NCI-H2107 treated with DMSO at 0.1 percent for 48 hours (cell line): ENCODE data around the gene ANKRD17.
A peak's percentile ranks its signal among the peaks of the same experiment; 100 is the strongest.

Source experiments
- DNase-seq: peaks from one replicate; lab custom pipeline; 2025; ENCODE audit not compliant: unreplicated experiment; lab: John Stamatoyannopoulos, UW

The ANKRD17 gene

DNA sequence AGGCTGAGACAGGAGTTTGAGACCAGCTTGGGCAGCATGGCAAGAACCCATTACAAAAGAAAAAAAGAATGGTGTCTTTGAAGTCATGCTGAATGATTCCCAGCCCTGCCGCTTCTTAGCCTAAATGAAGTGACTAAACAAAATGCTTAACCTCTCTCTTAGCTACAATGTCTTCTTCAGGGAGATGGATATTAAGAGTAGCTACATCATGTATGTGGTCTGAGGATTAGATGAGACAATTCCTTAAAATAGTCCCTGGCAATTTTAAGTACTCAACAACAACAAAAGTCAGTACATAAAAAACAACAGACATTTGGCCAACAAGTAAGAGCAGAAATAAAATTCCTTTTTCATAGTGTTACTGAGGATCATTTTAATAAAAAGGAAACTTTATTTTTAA, 124.8 kb downstream of the ANKRD17 start:
- no peak for DNase-seq

GRCh38 chr4:73131281-73131680, 127.3 kb downstream of the ANKRD17 start:
- no peak for DNase-seq

GRCh38 chr4:73129319-73129718, 129.3 kb downstream of the ANKRD17 start:
- DNase-seq, result no peak

DNA sequence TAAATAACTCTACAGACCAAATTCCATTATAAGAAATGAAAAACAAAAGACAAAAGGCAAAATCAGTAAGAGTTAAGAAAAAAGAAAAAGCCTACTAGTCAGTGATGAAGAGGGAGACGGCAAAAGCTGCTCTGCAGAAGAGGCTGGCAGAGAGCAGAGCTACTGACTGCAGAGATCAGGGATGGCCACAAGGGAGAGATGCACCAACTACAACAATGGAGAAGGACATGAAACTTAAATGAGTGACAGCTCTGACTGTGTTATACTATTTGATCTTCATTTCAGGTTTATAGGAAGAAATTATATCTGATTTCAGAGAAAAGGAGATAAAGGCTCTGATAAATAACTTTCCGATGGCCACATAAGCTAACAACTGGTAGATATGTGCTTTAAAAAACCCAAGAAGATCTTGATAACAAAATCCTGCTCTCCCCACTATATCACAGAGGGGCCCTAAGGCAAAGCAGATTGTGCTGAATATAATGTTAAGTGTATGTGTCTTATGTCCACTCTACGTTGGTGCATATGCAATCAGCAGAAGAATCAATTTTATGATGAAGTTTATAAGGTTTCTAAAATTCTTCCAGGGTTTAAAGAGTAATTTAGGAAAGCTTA, 130.7 kb downstream of the ANKRD17 start:
- no peak for DNase-seq

DNA sequence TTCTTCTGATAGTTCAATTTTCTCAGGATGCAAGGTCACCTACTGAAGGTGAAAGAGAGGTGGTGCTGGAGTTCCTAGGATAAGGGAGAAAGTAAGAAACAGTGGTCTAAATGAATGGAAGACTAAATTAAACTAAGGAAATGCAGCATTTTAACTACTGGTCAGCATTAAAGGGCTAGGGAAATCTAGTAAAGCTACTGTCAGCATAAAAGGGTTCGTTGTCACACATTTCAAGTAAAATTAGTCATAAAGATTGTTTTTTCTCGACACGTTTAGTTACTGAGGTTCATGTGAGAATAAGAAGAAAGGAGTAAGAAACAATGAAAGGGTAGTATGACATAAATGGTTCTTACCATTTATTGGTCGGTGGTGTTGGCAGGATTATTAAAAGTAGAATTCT, 149.1 kb downstream of the ANKRD17 start:
- no peak for DNase-seq

DNA sequence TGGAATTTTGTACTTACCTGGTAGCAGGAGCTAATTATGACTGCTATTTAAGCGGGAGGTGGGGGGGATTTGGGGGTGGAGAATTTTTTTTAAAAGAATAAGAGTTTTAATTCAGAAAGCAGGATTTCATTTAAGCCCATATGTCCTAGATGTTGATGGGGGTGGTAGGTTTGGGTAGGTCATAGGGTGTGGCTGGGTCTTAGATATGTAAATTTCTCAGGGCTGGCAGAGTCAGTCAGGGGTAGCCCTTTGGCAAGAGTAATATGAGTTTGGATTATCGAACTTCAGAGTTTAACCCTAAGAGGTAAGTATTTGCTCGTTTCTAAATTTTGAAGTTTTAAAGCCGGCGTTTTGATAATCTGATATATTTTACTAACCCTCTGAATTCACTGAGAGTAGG, 153.9 kb downstream of the ANKRD17 start:
- DNase-seq, result no peak

- DNase-seq, result no peak
These were observed 154.6 kb downstream of the ANKRD17 start for GRCh38 chr4:73103799-73104503.

DNA sequence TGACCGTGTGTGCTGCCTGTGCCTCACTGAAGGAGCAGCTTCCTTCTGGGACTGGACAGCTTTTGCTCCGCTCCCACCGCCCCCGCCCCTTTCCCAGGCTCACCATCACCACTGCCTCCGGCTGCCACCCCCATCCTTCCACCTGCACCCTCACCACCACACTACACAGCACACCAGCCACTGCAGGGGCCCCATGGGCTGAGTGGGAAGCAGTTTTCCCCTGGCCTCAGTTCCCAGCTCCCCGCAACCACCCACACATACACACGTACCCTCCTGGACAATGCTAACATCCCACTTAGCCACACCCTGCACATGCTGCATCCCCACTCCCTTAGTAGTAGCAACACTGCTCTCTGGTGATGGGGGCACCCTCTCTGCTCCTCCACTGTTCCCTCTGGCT, 159.5 kb downstream of the ANKRD17 start:
- no peak for DNase-seq

- no peak for DNase-seq
These were observed 159.9 kb downstream of the ANKRD17 start for GRCh38 chr4:73098713-73099112.

DNA sequence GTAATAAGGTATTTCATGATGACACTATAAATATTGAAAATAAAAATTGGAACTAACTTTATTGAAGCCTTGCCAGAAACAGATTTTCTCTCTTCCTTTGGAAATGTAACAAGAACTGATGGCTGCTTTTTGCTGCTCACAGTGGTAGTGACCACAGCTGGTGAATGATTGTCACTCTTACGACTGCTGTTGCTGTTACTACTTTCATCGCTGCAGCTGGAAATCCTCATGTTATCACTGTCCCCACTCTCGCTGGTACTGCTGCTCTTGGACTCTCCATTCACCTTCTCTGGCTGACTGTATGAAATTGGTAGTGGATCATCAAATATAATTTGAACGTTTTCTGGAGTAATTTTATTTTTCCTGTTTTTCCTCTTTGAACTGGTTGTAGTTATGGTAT, 160.6 kb downstream of the ANKRD17 start:
- DNase-seq, result no peak

DNA sequence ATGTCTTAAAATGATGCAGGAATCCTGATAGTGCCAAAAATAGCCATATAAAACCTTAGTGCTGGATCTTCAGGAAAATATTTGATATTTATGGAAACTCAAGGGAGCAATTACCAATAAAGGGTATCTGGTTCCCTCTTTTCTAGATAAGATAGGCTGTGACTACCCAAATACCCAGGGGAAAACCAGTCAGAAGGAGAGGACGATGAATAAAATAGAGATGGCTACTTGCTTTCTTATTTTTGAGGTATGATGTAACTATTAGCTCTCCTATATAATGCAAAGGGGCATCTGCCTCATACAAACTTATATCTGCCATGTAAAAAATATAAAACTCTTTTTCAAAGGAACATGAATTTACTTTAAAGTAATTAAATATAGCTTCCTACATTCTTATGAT, 165.7 kb downstream of the ANKRD17 start:
- DNase-seq, result no peak

- no peak for DNase-seq
These were observed 167.9 kb downstream of the ANKRD17 start for GRCh38 chr4:73090738-73091137.

DNA sequence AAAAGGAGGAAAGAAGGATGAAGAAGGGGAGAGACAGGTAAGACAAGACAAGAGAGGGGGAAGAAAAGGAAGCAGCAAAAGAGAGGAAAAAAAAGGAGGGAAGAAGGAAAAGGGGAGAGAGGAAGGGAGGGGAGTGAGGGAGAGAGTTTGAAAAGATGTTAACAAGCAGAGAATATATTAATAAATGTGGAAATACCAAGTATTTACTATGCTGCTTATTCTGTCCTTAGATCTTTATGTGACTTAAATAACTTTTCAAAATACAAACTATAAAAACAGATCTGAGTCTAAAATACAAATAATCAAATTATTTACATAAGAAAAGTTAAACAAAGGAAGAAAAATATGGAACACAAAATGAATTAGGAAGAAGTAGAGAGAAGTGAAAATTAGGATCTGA, 170.7 kb downstream of the ANKRD17 start:
- DNase-seq, result no peak

GRCh38 chr4:73086095-73086868, 172.3 kb downstream of the ANKRD17 start:
- DNase-seq, result no peak

GRCh38 chr4:73080789-73081188, 177.8 kb downstream of the ANKRD17 start:
- DNase-seq, result no peak

DNA sequence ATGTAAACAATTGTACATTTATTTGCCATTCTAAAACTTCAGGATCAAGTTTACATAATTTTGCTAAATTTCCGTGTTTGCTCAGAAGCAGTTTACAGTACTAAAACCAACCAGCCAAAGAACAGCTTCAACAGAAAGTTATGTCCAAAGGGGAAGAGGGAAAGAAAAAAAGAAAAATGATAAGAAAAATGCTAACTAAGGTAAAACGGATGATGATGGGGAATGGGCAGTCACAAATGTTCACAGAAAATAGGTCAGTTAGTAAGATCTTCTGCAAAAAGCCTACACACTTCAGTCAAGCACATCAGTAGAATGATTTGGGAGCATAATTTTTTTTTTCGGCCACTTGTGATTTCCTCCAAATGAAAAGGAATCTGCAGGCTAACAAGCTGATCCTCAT, 182.8 kb downstream of the ANKRD17 start:
- DNase-seq, result no peak

GRCh38 chr4:73070074-73070390, 188.6 kb downstream of the ANKRD17 start:
- peak; percentile 79 for DNase-seq

- DNase-seq, result peak; percentile 79
These were observed 189.1 kb downstream of the ANKRD17 start, which contains the start of gene COX18 for GRCh38 chr4:73069338-73070073. COX18 (minus strand) TSS chr4:73069716; CDS start chr4:73069649, 67 bp downstream.

GRCh38 chr4:73068491-73069337, 189.9 kb downstream of the ANKRD17 start:
- DNase-seq, result no peak

GRCh38 chr4:73067971-73068394, 190.6 kb downstream of the ANKRD17 start:
- DNase-seq, result no peak

DNA sequence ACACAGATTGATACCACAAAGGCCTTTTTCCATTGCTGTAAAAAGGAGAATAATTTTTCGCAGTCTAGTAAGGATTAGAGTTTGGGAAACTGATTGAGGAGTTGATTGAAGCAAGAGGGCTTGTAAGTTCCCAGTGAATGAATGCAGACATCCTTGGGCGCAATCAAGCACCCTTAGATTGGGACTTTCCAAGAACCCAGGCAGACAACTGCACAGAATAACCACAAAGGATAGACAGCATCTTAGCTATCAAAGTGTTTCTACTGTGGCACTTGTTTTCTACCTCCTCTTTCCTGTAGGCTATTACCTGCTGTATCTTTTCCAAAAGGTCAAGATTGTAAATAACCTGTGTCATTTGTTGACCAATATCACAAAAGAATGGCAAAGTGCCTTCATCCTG, 191.7 kb downstream of the ANKRD17 start:
- no peak for DNase-seq
